CD4-positive, alpha-beta T cell treated with Interleukin-15 for 4 hours (primary cell): Measurements from ENCODE around the gene SPAG5.

Experiments used
- DNase-seq: peaks from one replicate; pipeline ENCODE4 v3.0.0-alpha.2; 2020; ENCODE audit warnings: low spot score

SPAG5 gene

GRCh38 chr17:28598799-28599310 lies at the start of gene SPAG5:
SPAG5 (minus strand) TSS chr17:28599025; CDS start chr17:28598946, 79 bp downstream.
- peak; percentile 94 for DNase-seq

- DNase-seq, result no peak
Measured at GRCh38 chr17:28646039-28646754, 47.4 kb upstream of the SPAG5 start.

- DNase-seq, result no peak
Measured at GRCh38 chr17:28645576-28645939, 46.7 kb upstream of the SPAG5 start.

- DNase-seq, result peak; percentile 95
Measured at GRCh38 chr17:28644787-28645575, 46.2 kb upstream of the SPAG5 start, which contains the start of gene BLTP2. BLTP2 (minus strand) TSS chr17:28645158; CDS start chr17:28645056, 102 bp downstream.

- peak; percentile 7 for DNase-seq
Measured at GRCh38 chr17:28643983-28644786, 45.4 kb upstream of the SPAG5 start.

- no peak for DNase-seq
Measured at GRCh38 chr17:28641579-28641978, 42.8 kb upstream of the SPAG5 start.

- DNase-seq, result no peak
Measured at GRCh38 chr17:28635506-28635905, 36.7 kb upstream of the SPAG5 start.

GRCh38 chr17:28634206-28634865 lies 35.5 kb upstream of the SPAG5 start:
- no peak for DNase-seq

DNA sequence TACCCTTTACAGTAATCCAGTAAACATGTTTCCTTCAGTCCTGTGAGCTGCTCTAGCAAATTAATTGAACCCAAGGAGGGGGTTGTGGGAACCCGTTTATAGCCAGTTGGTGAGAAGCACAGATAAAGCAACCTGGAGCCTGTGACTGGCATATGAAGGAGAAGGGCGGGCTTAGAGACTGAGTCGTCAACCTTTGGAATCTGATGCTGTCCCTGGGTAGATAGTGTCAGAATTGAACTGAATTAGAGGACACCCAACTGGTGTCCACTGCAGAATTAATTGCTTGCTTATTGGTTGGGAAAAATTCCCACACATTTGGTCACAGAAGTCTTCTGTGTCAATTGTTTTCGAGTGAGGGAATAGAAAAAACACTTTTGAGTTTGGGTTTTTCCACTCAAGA lies 28.0 kb upstream of the SPAG5 start:
- no peak for DNase-seq

DNA sequence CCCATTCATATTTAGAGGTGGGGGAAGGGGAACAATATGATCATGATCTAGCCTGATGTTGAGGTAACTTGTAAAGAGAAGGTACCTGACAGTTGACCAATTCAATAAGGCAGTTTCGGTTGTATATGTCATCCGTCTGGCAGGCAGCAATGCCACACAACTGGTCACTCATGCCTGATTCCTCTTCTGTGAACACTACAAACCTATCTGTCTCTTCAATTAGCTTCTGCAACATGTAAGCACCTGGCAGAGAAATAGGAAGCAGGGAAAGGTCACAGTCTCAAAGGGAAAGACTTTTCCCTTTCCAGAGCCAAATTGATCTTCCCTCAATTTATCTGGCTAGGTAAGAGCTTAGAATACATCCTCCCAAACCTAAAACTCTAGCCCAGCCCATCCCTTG lies 25.3 kb upstream of the SPAG5 start:
- no peak for DNase-seq

DNA sequence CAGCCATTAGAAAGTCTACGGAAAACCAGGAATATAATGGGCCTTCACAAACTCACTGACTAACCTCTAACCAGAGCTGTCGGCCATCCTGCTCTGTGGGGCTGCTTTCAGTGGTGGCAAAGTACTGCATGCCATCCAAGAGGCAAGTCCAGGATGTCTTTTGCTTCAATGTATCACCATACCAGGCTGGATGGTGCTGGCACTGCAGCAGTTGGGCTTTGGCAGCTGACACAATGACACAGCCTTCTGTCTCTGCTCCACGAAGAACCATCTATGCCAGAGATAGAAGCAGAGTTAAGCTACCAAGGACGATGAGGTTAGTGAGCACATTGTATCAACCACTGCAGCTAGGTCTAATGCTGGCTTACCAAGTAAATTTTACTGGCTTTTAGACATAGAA lies 24.9 kb upstream of the SPAG5 start:
- no peak for DNase-seq

GRCh38 chr17:28622186-28622585 lies 23.4 kb upstream of the SPAG5 start:
- DNase-seq, result no peak

- DNase-seq, result no peak
Measured at GRCh38 chr17:28620010-28620409, 21.2 kb upstream of the SPAG5 start.

- DNase-seq, result no peak
Measured at GRCh38 chr17:28618464-28618863, 19.6 kb upstream of the SPAG5 start.

DNA sequence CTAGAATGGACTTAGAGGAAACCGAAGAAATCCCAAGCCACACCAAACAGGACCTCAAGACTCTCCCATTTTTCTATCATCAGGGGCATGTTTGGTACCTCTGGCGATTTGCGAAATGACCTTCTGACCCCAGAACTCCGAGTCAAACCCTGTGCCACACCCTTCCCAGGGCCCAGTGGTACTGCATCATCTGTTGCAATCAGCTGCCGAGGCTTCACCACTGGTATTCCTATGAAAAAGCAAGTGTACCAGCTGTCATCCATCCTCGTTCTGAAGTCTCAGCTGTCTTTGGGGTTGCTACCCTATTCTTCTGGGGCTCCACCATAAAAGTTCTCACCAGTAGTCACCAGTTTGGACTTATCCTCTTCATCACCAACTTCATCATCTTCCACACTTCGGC lies 17.5 kb upstream of the SPAG5 start:
- DNase-seq, result no peak

DNA sequence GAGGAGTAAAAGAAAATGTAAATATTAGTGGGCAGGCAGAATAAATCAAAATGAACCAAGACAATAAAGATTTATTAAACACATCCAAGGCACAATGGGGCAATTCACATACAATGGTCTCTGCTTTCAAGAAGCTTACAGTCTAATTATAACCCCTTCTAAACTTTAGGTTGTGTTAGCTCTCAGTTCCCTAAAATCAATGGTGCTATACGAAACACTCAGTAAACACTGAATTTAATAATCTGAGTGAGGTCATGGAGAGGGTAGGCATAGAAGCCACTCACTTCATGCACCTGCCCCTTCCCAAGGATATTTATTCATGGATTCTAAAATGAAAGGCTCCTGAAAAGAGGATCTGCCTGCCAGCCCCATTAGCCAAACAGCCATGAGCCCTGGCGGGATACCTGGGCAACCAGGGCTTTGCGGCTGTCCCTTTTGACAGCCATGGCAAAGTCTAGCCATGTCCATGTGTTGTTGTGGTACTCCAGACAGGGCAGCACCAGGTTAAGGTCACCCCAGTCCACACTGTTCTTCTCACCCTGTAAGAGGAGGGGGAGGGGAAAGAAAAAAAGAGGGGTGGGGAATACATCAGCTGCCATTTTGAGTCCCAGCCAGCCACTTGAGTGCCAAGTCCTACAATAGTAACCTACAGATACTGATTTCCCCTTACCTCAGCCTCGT lies 16.6 kb upstream of the SPAG5 start:
- no peak for DNase-seq

DNA sequence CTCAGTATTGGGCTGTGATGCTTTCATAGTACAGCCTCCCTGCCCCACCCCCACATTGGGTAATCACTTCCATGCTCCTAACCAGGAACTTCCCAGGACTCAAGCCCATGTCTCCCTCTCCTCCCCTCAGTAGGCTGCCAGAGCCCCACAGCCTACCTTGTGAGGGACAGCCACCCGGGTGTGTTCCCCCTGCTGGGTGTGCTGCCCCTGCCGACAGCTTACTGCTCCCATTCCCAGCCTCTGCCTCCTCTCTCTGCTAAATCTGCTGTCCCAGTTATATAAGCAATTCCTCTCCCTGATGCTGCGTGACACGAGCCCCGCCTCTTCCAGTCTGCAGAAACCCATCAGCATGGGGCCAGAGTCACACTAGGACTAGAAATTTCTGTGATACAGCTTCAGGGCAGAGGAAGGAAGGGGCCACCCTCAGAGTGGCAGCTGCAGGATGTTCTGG lies 15.1 kb upstream of the SPAG5 start, which contains the start of gene RSKR:
Gene RSKR, minus strand, starts transcription at position 255 of the 451 bp plus-strand sequence. Its CDS starts 24 bp downstream, at position 231.
- DNase-seq, result no peak

GRCh38 chr17:28612936-28613872 lies 14.4 kb upstream of the SPAG5 start:
- peak; percentile 46 for DNase-seq

DNA sequence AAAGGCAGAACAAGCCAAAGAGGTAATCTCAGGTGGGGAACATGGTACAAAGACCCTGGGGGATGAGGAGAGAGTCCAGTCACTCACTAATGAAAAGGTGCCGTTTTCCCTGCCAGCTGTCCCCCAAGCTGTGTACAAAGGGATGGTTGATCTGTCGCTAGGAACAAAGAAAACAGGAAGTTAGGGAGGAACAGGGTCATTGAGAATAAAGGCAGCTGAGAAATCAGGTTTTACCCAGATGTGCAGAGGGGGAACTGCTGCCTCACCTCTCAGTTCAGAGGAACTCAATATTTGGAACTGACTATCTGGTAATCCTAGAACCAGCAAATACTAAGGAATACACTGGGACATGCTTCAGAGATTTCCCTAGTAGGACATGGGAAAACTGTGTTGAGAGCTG lies 13.7 kb upstream of the SPAG5 start:
- DNase-seq, result no peak

- no peak for DNase-seq
Measured at GRCh38 chr17:28610376-28610775, 11.6 kb upstream of the SPAG5 start.
